Stimulated activated CD8-positive, alpha-beta memory T cell treated with anti-CD3 and anti-CD28 coated beads, Interleukin-4, amount 100 ng/mL, for 48 hours (primary cell): Measurements from ENCODE around the gene LANCL1.

Source experiments
- DNase-seq: peaks from one replicate; pipeline ENCODE4 v3.0.0-alpha.2; 2020

The LANCL1 gene, protein sequence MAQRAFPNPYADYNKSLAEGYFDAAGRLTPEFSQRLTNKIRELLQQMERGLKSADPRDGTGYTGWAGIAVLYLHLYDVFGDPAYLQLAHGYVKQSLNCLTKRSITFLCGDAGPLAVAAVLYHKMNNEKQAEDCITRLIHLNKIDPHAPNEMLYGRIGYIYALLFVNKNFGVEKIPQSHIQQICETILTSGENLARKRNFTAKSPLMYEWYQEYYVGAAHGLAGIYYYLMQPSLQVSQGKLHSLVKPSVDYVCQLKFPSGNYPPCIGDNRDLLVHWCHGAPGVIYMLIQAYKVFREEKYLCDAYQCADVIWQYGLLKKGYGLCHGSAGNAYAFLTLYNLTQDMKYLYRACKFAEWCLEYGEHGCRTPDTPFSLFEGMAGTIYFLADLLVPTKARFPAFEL

DNA sequence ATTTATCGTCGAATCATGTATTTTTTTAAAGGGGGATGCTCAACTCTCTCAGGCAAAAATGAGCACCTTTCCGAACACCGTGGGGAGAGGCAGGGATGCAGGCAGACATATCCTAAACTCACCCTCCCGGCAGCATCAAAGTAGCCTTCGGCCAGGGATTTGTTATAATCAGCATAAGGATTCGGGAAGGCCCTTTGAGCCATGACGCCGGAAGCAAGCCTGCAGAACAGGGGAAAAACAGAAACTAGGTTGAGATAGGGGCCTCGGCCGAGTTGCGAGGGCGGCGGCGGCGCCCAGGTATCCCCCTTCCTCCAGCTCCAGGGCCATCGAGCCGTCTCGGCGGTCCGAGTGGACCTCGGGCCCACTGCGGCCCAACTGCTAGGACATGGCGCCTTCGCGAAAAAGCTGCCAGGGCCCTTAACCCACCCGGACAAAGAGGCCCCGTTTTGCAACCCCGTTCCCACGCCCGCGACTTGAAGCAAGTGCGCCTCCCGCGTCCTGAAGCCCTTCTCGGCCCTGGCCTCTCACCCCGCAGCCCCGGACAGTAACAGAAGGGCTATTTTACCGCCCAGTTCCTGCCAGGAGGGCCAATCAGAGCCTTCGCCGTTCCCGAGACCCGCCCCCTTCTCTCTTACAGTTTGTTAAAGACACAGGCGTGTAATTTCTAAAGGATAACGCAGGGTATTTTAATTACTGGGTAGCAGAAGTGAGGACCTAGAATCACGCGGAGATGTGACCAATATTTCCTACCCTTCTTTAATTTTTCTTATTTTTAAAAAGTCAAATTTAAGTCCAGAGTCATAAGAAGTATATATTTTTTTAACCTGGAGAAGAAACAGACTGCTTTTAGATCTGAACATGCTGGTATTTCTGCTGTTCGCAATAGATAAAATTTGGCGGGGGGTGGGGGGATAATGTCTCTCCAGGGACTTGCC is at the start of gene LANCL1:
LANCL1 (minus strand) TSS at position 566 of the 935 bp plus-strand sequence; CDS start at position 203, 363 bp downstream.
- DNase-seq: peak; percentile 86

DNA sequence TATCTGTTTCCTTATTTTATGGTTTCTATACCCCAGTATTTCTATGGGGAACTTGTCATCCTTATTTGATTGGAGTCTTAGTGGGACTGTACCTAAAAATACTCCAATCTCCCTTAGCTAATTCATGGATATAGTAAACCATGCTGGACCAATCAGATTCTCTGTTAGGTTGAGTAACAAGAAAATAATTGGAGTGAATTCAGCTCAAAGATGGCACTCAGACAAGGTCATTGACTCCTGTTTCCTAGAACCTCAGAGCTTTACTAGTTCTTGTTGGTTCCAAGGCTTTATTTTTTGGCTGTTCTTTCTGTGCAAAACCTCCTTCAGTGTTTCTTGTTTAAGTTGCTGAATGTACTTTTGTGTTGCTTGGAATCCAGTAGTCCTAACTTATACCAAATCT is 48.0 kb upstream of the LANCL1 start:
- DNase-seq: no peak

DNA sequence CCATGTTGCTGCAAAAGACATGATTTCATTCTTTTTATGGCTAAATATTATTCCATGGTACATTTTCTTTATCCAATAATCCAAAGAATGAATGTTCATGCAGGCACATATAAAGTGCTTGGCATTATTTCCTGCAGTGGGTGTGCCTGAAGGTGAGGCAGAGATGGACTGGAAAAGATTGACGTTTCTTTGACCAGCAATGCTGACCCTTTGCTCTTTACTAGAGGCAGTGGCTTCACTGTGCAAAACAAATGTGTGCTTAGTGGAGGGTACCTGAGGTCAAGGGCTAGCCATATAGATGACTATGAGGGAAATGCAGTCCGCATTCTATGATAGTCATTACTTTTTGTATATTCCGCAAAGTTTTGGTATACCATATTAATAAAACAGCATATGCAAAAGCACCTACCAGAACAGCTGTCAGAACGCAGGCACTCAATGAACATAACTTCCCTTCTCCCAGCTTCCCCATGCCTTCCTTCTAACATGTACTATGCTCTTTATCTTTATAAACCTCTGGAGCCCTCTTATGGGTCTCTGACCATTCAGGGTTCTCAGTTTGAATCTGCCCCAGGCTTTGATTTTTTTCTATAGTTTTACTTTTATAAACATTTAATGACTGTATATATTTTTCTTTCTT is 47.2 kb upstream of the LANCL1 start:
- no peak for DNase-seq

DNA sequence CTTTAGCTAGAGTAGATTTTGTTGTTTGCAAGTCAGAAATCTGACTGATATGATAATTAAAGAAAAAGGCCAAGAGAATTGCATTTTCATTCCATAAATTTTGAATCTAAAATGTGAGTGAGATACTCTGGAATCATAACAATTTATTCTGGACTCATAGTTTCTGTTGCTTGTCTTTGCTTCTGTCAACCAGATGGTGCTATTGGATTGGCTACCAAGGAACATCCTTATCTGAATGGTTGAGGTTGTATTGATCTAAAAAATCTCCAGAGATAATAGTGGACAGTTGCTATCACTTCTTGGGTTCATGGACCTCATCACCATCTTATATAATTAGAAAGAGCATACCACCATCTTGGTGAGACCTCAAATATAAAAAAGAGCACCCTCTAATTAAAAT is 45.8 kb upstream of the LANCL1 start:
- DNase-seq: no peak

DNA sequence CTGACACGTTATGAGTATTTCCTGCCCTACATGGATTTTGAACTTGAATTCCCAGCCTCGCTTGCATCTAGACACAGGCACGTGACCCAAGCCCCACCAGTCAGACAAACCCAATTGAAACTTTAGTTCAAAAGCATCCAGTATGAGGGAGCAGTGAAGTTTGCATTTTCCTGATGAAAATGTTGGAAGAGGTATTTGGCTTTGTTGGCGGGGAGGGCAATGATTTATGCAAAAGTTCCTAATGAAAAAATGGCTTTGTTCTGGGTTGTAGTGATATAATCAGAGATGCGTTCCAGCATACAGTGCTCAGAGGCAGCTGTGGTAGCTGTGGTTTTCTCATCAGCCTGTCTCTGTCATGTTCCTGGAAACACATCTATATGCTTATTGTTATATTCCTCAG is 43.0 kb upstream of the LANCL1 start:
- DNase-seq: no peak

DNA sequence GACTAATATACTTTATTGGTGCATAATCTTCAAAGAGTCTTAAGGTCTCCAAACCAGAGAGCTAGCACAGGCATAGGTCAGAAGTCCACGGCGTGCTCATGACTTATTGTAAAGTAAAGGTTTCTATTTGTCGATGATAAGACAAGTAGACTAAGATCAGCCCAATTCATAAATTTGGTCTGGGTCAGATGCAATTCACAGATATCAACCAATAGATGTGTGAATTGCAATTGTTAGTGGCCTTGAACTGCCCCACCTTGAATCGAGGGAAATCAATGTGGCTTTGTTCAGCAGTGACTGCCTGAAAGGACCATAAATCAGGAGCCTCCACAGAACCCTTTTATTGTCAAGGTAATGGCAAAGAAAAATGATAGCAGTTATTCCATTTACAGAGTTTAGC is 40.7 kb upstream of the LANCL1 start:
- no peak for DNase-seq

DNA sequence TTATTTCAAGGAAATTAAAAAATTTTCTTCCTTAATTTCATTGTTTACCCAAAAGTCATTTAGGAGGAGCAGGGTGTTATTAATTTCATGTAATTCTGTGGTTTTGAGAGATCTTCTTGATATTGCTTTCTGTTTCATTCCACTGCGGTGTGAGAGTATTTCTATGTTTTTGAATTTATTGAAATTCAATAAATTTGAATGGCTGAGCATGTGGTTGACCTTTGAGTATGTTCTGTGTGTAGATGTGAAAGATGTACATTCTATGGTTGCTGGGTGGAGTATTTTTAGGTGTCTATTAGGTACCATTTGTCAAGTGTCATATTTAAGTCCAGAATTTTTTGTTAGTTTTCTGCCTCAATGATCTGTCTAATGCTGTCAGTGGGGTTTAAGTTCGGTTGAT is 39.4 kb upstream of the LANCL1 start:
- no peak for DNase-seq

DNA sequence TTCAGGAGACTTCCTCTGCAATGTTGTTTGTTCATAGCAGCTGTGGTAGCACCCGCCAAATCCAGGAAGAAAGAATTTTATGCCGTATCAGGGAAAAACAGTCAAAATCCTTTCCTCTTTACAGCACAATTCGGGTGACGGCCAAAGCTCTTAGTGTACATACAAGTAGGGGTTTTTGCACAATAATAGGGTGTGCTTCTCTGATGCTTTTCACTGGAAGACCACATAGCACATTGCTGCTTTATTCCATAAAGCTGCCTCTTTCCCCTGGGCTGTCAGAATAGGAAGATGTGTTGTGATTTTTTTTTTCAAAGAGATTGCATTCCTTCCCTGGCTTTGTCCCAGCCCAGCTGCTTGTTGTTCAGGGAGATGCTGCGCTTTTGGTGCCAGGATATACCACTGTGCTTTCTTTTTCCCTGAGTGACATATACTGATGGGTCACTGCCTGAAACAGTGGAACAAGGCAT is 27.2 kb upstream of the LANCL1 start:
- no peak for DNase-seq

DNA sequence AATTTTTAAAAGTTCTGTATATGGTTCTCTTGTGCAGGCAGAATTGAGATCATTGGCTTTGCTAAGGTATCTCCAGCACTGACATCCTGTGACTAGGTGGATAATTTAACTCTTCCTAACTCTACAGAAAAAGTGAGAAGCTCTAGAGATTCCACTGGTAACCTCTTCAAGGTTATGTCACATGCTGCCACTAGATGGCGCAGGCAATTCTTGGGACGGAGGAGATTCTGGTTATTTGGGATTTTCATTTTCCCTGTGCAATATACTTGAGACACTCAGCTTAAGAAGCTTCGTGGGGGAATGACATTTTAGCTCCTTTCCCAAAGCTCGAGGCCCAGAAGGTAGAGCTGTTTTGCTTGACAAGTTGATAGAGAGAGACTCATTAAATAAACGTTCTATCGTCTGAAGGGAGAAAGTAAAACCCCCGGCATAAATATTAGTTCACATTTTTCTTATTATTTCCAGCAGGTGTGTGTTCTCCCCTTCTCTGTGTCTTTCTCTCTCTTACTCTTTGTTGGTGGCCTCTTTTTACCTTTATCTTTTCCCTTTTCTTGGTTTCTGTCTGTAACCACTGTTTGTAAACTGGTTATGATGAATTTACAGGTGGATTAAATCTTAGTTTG is 26.6 kb upstream of the LANCL1 start:
- DNase-seq: peak; percentile 61

DNA sequence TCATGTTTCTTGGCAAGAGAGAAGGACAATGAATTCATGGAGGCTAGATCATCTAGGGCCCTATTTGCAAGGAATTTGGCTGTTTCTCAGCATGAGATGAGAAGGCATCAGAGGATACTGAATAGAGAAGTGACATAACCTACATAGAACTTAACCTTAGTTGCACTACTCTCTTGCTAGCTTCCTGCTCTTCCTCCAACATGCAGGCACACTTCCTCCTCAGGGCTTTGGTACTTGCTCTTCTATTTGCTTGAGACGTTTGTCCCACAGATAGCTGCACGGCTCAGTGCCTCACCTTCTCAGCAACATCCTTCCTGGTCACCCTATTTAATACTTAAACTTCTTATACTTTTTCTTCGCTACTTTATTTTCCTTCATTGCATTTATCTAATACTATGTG is 20.0 kb upstream of the LANCL1 start:
- no peak for DNase-seq

DNA sequence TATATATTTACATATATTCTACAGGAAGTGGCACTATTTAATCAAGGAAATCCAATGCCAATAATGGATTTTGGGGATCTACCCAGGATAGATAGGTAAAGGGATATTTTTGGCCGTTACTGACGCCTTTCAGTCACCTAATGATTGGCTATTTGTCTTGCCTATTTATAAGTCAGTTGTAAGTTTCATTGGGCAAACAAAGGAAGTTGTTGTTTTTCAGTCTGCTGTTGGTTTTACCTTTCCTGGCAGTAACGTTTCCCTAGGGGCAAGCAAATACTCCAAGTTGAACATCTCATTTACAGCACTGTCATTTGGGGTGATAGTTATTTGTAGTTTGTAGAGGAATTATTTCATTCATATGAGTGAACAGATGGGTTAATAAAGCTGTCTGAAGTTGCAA is 17.0 kb upstream of the LANCL1 start:
- DNase-seq: no peak

DNA sequence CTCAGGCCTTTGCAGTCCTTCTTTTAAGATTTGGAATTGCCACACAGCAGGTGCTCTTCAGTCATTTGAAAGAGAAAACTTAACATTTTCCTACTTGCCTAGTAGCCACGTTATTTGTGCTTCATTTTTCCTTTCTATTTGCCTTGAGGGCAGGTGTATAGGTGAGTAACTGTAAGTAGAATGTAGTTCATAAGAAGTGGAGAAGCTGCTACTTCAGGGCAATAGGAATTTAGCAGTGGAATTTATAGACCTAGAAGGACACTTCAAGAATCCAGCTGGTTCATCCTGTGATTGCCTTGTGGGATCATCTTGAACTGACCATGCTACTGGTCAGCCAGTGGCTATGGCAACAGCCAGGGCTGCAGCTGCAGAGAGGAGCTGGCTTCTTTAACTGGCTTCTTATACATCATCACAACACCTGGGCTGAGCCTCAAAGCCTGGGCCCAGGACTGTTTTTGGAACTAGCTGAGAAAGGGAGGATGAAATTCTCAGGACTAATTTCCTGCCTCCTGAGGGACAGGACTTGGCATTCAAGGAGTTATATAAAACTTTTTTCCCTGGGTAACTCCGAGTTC is 5.1 kb upstream of the LANCL1 start:
- no peak for DNase-seq

DNA sequence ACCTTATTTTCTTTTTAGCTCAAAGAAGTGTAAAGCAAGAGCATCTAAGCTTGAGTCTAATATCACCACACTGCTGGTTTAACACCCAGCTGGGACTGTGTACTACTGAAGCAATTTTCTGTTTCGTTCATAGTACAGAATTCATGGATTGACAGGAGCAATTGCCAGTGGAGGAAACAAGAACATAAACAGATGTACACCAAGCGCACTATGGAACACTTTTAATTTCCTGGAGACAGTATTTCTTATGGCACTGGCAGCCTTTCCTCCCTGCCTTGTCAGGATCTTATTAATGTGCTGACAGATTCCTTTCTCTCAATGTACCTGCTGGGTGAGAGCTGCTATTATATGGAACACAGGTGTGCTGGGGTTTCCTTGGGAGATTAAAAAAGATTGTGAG is 4.2 kb upstream of the LANCL1 start:
- DNase-seq: no peak

DNA sequence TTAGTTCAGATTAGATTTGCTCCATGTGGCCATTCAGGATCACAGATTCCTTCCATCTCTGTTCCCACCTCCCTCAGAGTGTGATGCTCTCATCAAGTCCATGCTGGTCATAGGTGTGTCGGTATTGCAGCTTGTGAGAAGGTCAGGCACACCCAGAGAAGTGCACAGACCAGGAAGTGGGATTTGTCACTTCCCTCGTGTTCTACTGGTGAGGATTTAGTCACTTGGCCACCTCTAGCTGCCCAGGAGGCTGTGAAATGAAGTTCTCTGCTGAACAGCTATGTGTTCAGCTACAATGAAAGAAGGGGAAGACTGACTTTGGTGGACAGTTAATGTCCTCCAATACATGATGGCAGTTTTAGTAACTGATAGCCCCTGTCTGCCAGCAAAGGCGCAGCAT is 3.5 kb upstream of the LANCL1 start:
- DNase-seq: no peak

DNA sequence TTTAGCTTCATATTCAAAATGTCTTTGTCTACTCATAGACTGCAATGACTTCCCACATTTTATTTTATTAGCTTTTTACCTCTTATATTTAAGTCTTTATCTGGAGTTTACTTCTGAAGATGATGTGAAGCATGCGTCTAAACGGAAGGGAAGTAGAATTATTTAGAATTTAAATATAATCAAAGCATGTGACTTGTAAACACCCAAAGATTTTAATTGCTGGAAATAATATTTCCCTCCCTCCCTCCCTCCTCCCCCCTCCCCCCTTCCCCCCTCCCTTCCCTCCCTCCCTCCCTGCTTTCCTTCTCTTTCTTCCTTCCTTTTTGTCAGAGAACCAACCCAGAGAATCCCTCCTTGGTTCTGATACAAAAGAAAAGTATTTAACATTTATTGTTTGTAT is 2.1 kb upstream of the LANCL1 start:
- no peak for DNase-seq

DNA sequence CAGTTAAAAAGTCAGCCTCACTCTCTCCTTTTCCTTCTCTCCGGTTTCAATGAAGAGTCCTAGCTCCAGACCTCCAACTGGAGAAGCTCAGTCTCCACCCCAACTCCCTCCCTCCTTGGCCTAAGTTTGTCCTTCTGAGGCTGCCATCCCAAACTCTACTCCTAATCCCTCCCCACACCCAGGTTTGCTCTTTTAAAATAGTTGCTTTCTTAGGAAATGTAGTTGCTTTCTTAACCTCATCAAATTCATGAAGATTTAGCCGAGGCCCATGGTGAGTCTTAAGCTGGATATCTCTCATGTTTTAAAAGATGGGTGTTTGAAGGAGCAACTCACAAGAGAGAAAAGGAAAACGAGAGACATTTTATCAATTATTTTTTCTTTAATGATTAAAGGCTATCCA is 937 bp upstream of the LANCL1 start:
- DNase-seq: peak; percentile 42

DNA sequence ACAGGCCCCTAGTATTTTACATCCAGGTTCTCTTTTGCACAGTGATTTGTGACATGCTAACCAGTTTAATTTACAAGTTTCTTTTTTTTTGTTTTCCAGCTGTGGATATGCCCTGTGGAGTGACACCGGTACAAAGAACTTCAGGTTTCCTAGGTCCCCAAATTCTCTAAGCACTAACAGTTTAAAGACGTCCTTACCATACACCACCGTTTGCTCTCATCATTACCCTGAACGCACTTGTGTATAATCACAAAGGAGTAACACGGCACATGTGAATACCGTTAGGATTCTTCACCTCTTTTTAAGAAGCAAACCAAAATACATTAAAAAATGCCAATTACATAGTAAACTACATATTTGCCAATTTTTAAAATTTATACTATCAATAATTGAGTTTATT is 853 bp downstream of the LANCL1 start:
- no peak for DNase-seq

DNA sequence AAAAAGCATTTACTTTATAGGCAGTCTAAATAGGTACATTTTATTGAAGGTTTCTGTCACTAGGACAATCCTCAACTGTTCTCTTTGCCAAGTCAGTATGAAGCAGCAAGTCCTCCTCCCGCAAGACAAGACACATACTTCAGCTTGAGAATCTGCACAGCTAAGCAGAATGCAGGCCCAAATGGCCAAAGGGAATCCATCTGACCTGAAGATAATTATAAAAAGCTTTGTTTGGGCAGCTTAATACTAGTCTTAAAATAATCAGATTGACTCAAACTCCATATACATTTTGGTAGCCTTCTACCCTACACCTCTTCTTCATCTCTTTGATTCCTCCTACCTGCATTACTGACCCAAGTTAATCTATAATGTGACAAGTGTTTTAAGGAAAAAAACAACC is 1.8 kb downstream of the LANCL1 start:
- DNase-seq: no peak

DNA sequence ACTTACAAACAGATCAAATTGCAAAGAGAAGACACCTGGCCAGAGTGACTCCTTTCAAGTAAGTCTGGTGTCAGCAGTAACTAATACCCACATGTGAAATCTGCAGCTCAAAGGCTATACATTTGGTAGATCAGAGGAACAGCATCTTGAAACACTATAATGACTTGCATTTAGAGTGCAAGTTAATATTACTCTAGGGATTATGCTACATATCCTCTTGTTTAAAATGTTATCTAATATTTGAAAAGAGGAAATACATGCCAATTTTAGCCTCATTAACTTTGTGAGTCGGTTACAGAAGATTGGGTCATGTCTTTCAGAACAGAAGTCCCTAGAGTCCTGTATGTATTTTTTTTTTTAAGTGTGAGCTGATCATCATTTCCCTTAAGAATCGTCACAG is 15.2 kb downstream of the LANCL1 start:
- no peak for DNase-seq

DNA sequence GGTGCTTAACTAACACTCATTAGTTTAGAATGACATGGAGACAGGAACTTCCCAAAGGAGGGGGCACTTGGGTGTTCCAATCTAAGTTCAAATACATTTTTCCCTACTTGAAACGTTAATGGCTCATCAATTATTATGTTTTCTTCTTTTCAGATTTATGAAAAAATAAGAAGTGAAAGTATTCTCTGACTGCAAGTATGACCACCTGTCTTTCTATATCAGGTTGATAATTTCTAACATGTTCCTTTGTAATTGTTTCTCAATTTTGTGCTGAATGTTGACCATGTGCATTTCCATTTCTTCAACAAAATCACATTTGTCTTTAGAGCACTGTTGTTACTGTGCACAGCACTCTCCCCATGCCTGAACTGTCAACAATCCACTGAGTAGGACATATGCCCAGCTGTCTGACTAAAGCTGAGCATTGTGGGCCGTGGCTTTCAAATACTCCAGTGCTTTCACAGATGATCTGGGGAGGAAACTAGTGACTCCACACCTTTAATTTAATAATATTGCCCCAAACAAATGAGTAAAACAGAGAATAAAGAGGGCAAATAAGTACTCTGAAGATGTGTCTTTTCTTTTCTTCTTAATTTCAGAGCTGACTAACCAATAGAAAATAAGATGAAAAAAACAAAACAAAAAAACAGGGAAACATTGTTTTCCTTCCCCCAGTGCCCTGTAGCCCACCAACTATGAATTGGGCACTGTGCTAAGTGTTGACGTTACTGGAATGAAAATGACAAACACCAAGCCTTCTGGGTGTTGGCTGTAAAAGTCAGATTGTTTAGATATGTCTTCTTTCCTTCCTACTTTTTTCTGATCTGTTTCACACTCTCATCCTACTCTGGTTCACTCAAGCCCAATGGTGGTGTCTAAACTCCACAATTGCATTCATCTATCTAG is 16.0 kb downstream of the LANCL1 start:
- no peak for DNase-seq

DNA sequence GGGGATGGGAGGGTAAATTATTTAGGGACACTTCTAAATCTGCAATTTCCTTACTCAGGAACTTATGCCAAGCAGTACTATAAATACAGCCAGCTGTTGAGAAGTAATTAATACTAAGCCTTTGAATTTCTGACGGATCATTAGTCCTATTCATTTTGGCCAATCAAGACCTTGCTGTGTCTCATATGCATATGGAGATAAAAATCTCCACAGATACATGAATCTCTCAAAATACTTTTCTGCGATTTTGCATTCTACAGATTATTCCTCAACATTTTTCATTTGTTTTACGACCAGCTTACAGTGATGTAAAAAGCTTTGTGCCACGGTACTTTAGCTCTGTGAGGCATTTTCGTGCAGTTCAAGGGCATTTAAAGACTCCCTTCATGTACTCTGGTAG is 16.7 kb downstream of the LANCL1 start:
- DNase-seq: no peak

DNA sequence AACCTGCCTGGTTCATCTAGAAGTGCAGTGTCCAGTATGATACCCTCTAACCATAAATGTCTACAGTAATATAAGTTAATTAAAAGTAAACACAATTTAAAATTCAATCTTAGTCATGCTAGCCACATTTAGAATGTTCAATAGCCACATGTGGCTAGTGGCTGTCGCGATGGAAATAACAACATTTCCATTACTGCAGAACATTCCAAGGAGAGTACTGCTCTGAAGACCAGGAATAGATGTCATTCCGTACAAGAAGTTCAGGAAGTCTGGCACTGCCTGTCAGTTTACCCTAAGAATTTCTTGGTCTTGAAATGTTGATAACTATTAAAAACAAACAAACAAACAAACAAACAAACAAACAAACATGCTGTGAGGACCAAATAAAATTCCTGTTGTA is 17.2 kb downstream of the LANCL1 start:
- DNase-seq: no peak
